ENCODE measurements around the gene TOGARAM1.
"Not testable (repeated sequence)": the region's sequence is repeated elsewhere in the genome, so short reads cannot be mapped to it uniquely, and the experiment has no call there.

Gene TOGARAM1

DNA sequence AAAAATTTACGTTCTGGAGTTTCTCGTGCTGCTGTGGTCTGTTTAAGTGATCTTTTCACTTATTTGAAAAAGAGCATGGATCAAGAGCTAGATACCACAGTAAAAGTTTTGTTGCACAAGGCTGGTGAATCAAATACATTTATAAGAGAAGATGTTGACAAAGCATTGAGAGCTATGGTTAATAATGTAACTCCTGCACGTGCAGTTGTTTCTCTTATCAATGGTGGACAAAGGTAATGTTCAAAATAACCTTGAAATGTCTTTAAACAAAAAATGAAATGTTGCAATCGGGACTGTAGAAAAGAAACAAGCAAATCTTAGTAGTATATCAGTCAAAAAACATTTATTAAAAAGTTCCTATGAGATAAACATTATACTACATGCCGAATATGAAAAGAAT lies 82.6 kb downstream of the TOGARAM1 start:
- DNase-seq (ENCODE audit: low read depth, low spot score) = no peak

DNA sequence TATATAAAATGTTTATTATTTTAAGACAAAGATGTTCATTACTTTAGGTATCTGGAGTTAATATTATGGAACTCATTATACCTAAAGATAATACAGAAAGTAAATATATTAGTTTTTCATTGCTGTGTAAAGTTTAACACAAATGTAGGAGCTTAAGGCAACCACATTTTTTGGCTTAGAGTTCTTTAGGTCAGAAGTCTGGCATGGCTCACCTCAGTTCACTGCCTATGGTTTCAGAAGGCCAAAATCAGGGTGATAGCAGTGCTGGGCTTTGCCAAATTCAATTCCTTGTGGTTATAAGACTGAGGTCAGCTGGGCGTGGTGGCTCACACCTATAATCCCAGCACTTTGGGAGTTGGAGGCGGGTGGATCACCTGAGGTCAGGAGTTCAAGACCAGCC lies 86.4 kb downstream of the TOGARAM1 start:
- DNase-seq (ENCODE audit: low read depth, low spot score) = no peak

- DNase-seq (ENCODE audit: low read depth, low spot score) = no peak
Measured at GRCh38 chr14:45051180-45051579, 89.2 kb downstream of the TOGARAM1 start.

- no peak for DNase-seq (ENCODE audit: low read depth, low spot score)
Measured at GRCh38 chr14:45051896-45052295, 89.9 kb downstream of the TOGARAM1 start.

DNA sequence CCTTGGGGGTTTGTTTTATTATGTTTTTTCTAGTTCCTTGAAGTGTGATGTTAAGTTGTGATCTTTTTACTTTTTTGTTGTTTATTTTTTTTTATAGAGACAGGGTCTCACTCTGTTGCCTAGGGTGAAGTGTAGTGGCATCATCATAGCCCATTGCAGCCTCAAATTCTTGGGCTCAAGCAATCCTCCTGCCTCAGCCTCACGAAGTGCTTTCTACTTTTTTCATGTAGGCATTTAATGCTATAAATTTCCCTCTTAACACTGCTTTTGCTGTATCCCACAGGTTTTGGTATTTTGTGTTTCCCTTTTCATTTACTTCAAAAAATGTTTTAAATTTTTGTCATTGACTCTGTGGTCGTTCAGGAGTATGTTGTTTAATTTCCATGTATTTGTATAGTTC lies 95.4 kb downstream of the TOGARAM1 start:
- DNase-seq (ENCODE audit: low read depth, low spot score) = no peak

DNA sequence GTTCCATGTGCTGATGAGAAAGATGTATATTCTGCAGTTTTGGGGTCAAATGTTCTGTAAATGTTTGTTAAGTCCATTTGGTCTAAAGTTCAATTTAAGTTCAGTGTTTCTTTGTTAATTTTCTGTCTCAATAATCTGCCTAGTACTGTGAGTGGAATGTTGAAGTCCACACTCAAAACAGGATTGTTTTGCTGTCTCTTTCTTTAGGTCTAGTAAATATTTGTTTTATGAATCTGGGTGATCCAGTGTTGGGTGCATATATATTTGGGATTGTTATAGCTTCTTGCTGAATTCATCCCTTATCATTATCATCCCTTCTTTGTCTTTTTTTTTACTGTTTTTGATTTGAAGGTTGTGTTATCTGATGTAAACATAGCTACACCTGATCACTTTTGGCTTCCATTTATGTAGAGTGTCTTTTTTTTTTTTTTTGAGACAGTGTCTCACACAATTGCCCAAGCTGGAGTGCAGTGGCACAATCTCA lies 95.9 kb downstream of the TOGARAM1 start:
- no peak for DNase-seq (ENCODE audit: low read depth, low spot score)

- DNase-seq (ENCODE audit: low read depth, low spot score) = no peak
Measured at GRCh38 chr14:45060551-45060950, 98.6 kb downstream of the TOGARAM1 start.

DNA sequence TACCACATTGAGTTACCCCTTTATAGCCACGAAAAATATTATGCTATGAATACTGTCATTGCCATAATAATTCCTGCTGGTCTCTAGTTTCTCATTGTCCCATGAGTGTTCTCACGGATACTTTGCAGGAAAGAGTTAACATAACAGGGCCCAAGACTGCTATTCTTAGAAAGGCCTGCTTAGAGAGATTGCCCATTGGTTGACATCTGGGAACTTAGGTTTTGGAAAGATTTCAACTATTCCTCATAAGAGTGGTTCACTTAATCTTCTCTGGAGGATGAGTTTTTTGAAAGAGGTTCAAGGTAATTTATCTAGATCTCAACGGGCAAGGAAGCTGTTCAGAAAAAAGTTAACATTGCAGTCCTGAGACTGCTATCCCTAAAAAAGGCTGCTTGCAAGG lies 103.5 kb downstream of the TOGARAM1 start:
- DNase-seq (ENCODE audit: low read depth, low spot score) = no peak

DNA sequence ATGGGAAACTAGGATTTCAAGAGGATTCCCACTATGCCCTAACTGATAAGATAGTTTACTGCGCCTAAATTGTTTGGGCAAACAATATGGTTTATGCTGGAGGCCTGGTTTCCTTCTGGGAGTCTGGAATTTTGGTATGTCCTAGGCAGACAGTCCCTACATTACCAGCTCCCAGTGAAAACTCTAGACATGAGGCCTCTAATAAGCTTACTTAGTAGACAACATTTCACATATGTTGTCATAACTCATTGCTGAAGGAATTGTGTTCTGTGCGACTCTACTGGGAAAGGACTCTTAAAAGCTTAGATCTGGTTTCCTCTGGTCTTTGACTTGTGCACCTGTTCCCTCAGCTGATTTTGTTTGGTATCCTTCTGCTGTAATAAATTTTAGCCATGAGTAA lies 104.0 kb downstream of the TOGARAM1 start:
- DNase-seq (ENCODE audit: low read depth, low spot score) = peak; percentile 5

DNA sequence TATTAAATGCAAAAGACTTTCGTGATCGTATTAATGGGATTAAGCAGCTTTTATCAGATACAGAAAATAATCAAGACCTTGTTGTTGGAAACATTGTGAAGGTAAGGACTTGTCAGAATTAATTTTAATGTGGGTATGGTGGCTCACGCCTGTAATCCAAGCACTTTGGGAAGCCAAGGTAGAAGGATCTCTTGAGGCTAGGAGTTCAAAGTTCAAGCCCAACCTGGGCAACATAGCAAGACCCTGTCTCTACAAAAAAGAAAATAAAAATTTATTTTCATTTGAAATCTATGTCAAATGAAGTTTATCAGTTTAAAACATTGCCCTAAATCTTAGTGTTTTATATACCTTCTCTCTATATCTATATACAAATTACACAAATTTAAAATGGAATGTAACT lies 104.7 kb downstream of the TOGARAM1 start:
- no peak for DNase-seq (ENCODE audit: low read depth, low spot score)

DNA sequence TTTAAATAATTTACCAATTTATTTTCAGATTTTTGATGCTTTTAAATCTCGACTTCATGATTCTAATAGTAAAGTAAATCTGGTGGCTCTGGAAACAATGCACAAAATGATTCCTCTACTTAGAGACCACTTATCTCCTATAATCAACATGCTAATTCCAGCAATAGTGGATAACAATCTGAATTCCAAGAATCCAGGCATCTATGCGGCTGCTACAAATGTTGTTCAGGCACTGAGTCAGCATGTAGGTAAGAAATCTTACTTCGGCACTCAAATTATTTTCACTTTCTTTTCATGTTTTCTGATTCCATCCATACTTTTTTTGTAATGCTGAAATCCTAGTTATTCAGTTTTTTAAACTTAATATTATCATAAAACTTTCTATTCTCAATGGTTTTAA lies 106.4 kb downstream of the TOGARAM1 start:
- no peak for DNase-seq (ENCODE audit: low read depth, low spot score)

DNA sequence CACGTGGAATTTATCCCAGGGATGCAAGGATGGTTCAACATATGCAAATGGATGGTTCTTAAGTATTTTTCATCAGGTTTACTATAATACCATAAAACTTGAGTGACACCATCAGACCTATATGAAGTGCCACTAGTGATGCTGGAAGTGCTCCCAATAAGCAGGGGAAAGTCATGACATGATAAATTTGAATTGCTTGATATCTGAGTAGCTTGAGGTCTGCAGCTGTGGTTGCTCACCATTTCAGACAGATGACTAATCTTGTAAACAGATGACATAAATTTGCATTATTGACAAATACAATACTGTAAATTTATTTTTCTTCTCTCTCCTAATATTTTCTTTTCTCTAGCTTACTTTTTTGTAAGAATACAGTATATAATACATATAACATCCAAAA lies 108.2 kb downstream of the TOGARAM1 start:
- no peak for DNase-seq (ENCODE audit: low read depth, low spot score)

DNA sequence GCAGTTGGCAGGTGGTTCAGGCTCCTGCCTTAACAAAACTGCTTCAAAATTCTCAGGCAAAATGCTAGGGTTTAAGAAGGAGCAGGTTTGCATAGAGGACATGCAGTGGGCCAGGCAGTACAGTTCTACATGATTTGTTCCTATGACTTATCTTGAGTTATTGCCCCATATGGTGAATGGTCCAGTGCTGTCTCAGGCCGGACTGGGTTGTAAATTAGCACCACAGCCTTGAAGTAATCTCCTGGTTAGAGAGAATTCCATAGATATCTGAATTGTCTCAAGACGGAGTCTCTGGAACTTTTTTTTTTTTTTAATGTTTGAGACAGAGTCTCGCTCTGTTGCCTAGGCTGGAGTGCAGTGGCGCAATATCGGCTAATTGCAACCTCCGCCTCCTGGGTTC lies 110.1 kb downstream of the TOGARAM1 start:
- no peak for DNase-seq (ENCODE audit: low read depth, low spot score)

- no peak for DNase-seq (ENCODE audit: low read depth, low spot score)
Measured at GRCh38 chr14:45073231-45073879, 111.4 kb downstream of the TOGARAM1 start.

DNA sequence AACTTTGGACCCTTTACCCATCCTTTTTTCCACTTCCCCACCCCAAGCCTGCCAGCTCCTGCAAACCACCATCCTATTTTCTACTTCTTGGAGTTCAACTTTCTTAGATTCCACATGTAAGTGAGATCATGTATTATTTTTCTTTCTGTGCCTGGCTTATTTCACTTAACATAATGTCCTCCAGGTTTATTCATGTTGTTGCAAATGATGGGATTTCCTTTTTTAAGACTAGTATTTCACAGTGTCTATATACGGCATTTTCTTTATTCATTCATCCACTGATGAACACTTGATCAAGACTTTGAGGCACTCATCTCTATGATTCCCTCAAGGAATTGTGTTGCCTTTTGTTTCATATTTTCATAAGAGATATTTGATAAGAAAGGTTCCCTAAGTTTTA lies 116.3 kb downstream of the TOGARAM1 start:
- DNase-seq (ENCODE audit: low read depth, low spot score) = no peak

DNA sequence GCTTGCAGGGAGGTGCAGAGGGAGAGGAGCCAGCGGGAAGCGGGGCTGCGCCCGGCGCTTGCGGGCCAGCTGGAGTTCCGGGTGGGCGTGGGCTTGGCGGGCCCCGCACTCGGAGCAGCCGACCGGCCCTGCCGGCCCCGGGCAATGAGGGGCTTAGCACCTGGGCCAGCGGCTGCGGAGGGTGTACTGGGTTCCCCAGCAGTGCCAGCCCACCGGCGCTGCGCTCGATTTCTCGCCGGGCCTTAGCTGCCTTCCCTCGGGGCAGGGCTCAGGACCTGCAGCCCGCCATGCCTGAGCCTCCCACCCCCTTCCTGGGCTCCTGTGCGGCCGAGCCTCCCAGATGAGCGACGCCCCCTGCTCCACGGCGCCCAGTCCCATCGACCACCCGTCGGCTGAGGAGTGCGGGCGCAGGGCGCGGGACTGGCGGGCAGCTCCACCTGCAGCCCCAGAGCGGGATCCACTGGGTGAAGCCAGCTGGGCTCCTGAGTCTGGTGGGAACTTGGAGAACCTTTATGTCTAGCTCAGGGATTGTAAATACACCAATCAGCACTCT lies 118.5 kb downstream of the TOGARAM1 start:
- DNase-seq (ENCODE audit: low read depth, low spot score) = not testable (repeated sequence)

DNA sequence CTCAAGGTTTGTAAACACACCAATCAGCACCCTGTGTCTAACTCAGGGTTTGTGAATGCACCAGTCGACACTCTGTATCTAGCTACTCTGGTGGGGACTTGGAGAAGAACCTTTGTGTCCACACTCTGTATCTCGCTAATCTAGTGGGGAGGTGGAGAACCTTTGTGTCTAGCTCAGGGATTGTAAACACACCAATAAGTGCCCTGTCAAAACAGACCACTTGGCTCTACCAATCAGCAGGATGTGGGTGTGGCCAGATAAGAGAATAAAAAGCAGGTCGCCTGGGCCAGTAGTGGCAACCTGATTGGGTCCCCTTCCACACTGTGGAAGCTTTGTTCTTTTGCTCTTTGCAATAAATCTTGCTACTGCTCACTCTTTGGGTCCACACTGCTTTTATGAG lies 119.1 kb downstream of the TOGARAM1 start:
- not testable (repeated sequence) for DNase-seq (ENCODE audit: low read depth, low spot score)

- DNase-seq (ENCODE audit: low read depth, low spot score) = no peak
Measured at GRCh38 chr14:45082420-45082819, 120.4 kb downstream of the TOGARAM1 start.

DNA sequence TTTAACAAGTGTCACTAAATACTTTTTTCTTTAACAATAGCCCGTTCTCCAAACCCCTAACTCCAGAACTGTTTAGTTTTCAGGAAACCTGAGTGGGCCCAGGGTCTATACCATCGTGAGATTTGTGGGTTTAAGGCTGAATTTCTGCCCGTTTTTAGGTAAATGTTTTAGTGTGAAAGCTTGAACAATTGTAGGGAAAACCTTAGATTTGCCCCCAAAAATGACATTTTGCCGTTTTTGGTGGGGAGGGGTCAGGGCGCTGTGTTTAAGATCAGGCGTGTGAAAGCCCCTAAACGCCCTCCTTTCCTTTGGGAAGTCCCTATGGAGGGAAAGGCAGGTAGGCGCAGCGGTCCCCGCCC lies 121.6 kb downstream of the TOGARAM1 start:
- no peak for DNase-seq (ENCODE audit: low read depth, low spot score)

DNA sequence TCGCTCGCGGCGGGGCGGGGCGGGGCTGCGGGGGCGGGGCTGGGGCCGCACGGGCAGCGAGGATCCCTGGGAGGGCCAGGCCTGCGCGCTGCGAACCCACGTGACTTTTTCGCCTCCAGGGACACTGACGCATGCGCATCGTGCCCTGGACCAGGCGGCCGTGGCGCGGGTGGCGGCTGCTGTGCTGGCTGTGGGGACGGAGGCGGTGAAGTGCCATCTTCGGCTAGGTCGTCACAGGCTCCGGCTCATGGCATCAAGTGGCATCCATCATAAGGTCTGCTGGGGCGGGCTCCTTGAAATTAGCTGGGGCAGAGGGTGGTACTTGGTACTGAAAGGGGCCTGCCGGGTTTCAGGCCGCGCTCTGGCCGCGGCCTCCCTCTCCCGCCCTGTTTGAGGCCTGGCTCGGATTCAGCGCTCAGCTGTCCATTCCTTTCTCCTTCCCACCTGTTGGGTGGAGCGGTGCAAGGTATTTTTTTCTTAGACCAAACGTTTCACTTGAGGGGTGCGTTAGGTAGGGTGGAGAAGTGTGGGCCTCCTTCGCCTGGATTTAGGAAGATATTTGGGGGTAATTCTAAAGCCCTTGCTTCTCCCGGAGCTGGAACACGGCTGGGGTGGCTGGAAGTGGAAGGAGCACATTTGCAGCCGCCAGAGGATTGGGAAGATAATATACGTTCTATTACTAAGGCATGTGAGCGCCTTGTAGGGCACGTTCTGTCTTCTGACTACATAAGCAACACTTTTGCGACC lies 122.2 kb downstream of the TOGARAM1 start, which contains the start of gene PRPF39:
PRPF39 (plus strand) TSS at position 141 of the 747 bp plus-strand sequence. CDS start 11,124 bp downstream, outside the sequence.
- peak; percentile 98 for DNase-seq (ENCODE audit: low read depth, low spot score)

- DNase-seq (ENCODE audit: low read depth, low spot score) = peak; percentile 21
Measured at GRCh38 chr14:45084946-45085346, 123.0 kb downstream of the TOGARAM1 start.

- DNase-seq (ENCODE audit: low read depth, low spot score) = peak; percentile 31
Measured at GRCh38 chr14:45089813-45090212, 127.8 kb downstream of the TOGARAM1 start.

- no peak for DNase-seq (ENCODE audit: low read depth, low spot score)
Measured at GRCh38 chr14:45091710-45092109, 129.7 kb downstream of the TOGARAM1 start.
